HG03095 (cell line): ENCODE measurements around the gene PM20D1.
"Not testable (repeated sequence)": the region's sequence is repeated elsewhere in the genome, so short reads cannot be mapped to it uniquely, and the experiment has no call there.

Experiments used
- ATAC-seq: cut with Tn5 transposase; IDR thresholded peaks from one replicate; pipeline ENCODE4 v1.9.1; 2021; ENCODE audit warnings: moderate library complexity; ENCODE audit not compliant: unreplicated experiment

PM20D1 gene

GRCh38 chr1:205843036-205843859 lies 6.7 kb downstream of the PM20D1 start:
- ATAC-seq, result no peak

GRCh38 chr1:205842229-205842628 lies 7.7 kb downstream of the PM20D1 start:
- no peak for ATAC-seq

- ATAC-seq, result no peak
These were observed 9.6 kb downstream of the PM20D1 start for GRCh38 chr1:205840146-205840923.

GRCh38 chr1:205837382-205837970 lies 12.5 kb downstream of the PM20D1 start:
- no peak for ATAC-seq

GRCh38 chr1:205834751-205835150 lies 15.2 kb downstream of the PM20D1 start:
- ATAC-seq, result no peak

GRCh38 chr1:205832326-205832751 lies 17.6 kb downstream of the PM20D1 start:
- no peak for ATAC-seq

- no peak for ATAC-seq
These were observed 22.3 kb downstream of the PM20D1 start for GRCh38 chr1:205827623-205828022.

- ATAC-seq, result no peak
These were observed 22.9 kb downstream of the PM20D1 start for GRCh38 chr1:205826995-205827394.

GRCh38 chr1:205826016-205826806 lies 23.7 kb downstream of the PM20D1 start:
- ATAC-seq, result peak; percentile 71

- no peak for ATAC-seq
These were observed 25.8 kb downstream of the PM20D1 start for GRCh38 chr1:205824180-205824579.

GRCh38 chr1:205823260-205823659 lies 26.7 kb downstream of the PM20D1 start:
- ATAC-seq, result not testable (repeated sequence)

GRCh38 chr1:205822397-205822796 lies 27.5 kb downstream of the PM20D1 start:
- ATAC-seq, result no peak

GRCh38 chr1:205817988-205818387 lies 31.9 kb downstream of the PM20D1 start:
- no peak for ATAC-seq

GRCh38 chr1:205817364-205817763 lies 32.6 kb downstream of the PM20D1 start:
- ATAC-seq, result no peak

- no peak for ATAC-seq
These were observed 36.2 kb downstream of the PM20D1 start for GRCh38 chr1:205813755-205814058.

GRCh38 chr1:205812878-205813754 lies 36.8 kb downstream of the PM20D1 start, which contains the start of gene SLC41A1:
SLC41A1 (minus strand) TSS chr1:205813198; CDS start chr1:205810441, 2,757 bp downstream.
- peak; percentile 64 for ATAC-seq

GRCh38 chr1:205812271-205812877 lies 37.6 kb downstream of the PM20D1 start:
- ATAC-seq, result no peak

- ATAC-seq, result no peak
These were observed 38.3 kb downstream of the PM20D1 start for GRCh38 chr1:205811660-205812059.

- ATAC-seq, result no peak
These were observed 39.3 kb downstream of the PM20D1 start for GRCh38 chr1:205810448-205811157.
